NCI-H2107 treated with DMSO at 0.1 percent for 48 hours (cell line): Measurements from ENCODE around the gene RPL36A.

ENCODE experiments used
- DNase-seq: peaks from one replicate; lab custom pipeline; 2025; ENCODE audit not compliant: unreplicated experiment; lab: John Stamatoyannopoulos, UW

RPL36A gene

DNA sequence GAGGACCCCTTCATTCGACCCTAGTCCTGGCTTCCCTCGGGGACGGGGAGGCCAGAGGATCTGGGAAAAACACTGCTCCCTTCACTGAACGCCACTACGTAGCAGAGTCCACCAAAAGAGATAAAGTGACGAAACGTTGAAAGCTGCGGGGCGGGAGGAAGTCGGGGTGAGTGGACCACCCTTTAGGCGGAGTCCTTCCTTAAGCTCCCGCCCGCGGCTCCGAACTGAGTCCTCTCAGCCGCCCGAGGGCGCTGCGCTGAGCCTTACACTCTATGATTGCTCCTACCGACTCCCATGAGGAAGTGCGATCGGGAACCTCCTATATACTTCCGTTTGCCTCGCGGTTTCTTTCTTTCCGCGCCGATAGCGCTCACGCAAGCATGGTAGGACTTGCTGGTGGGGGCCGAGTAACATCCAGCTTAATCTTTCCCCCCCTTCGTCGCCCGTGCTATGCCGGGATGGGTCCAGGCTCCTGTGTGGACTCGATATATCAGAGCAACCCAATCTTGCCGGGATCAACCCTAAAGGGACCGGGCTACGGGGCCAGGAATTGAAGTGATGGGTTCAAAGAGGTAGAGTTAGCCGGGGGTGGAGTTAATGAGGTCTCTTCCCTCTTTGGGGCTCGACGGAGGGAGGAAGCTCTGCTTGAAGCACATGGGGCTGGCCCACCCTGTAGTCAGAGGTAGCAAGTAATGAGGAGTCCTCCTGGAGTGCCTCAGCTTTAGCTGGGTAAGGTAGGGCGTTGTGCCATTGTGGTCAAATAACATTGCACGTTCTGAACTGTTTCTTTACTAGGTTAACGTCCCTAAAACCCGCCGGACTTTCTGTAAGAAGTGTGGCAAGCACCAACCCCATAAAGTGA is at the start of gene RPL36A:
Gene RPL36A (plus strand): TSS at position 348 of the 862 bp plus-strand sequence. CDS start 33 bp downstream, at position 381.
- peak; percentile 90 for DNase-seq

- DNase-seq: no peak
These were observed 42.9 kb upstream of the RPL36A start for GRCh38 chrX:101347859-101348451.

- peak; percentile 70 for DNase-seq
These were observed 42.2 kb upstream of the RPL36A start, which contains the start of gene TIMM8A for GRCh38 chrX:101348452-101349192. TIMM8A (minus strand) TSS chrX:101348742; CDS start chrX:101348664, 78 bp downstream.

- DNase-seq: no peak
These were observed 41.6 kb upstream of the RPL36A start for GRCh38 chrX:101349193-101349562.

DNA sequence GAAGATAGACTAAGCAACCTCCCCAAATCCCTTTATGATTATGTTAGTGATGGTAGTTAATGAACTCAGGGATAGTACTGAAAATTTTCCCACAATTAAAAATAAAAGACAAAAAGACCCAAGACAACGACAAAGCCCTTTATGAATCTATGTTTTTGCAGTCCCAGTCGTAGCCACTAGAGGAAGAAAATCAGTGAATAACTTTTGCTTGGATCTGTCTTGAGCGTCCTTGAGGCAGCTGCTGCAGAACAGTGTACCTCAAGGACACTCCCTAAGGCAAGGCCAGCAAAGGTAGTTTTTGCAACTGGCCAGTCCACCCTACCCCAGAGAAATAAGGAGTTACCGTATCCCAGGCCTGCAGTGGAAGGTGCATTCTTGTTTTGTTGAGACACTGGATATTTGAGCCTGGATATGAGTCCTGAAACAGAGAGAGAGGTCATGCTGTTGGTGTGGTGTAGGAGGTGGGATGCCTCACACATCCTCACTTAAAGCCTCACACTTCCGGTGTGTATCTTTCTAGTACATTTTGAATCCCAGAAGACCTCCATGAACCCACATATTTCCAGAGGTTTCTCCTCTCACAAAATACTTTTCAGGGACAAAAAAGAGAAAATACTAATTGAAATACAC is 33.5 kb upstream of the RPL36A start:
- DNase-seq: no peak

DNA sequence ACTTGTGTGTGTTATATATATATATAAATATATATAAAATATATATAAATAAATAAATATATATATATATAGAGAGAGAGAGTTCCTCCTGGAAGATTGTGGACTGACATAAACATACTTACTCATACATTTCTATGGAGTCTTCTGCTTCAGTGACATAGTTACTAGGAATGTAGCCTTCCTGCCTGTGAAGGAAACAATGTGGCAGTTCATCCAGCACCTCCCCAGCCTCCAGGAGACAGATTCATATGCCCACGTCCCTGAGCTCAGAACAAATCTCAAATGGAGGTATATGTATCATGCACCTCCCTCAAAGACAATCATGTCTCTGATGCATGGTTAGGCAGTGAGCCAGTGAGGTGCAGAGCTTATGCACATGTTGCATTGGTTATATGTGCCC is 30.8 kb upstream of the RPL36A start:
- no peak for DNase-seq

- no peak for DNase-seq
These were observed 30.4 kb upstream of the RPL36A start for GRCh38 chrX:101360390-101360789.

DNA sequence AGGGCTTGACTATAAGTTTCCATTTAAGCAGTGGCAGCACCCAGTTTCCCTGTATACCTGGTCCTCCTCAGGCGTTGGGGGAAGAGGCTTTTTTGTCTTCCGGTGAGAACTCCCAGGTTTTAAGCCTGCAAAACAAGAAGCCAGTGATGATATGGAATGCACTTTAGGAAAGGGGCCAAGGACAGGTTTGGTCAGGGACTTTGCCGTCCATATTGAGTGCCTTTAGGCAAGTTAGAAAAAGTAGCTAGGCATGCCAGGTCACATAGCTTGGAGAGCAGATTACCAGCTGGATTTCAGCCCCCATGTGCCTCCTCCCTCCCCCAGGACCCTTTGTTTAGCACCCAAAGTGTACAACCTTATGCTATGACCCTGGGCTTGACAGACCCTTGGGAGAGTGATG is 28.7 kb upstream of the RPL36A start:
- no peak for DNase-seq

GRCh38 chrX:101362757-101363156 is 28.1 kb upstream of the RPL36A start:
- DNase-seq: no peak

- DNase-seq: no peak
These were observed 25.5 kb upstream of the RPL36A start for GRCh38 chrX:101365301-101365795.

DNA sequence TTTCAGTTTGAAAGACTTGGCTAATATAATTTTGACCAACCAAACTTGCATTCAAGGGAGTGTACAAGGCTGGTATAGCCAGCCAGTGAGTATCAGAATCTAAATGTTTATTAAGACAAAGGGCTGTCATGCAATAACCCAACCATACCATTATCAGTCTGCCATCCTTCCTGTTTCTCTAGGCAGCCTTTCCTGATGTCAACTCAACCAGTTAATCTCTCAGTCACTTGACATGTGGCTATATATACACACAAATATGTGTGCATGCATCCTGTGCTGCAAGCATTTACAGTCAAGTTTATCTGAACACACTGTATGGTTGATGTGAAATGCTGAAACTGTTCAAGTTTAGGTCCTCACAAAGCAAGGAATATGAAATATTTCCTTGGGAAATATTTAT is 22.0 kb upstream of the RPL36A start:
- DNase-seq: no peak

GRCh38 chrX:101369687-101370086 is 21.1 kb upstream of the RPL36A start:
- DNase-seq: no peak

GRCh38 chrX:101370888-101371504 is 19.8 kb upstream of the RPL36A start:
- DNase-seq: no peak

- no peak for DNase-seq
These were observed 13.3 kb upstream of the RPL36A start for GRCh38 chrX:101377547-101377946.

DNA sequence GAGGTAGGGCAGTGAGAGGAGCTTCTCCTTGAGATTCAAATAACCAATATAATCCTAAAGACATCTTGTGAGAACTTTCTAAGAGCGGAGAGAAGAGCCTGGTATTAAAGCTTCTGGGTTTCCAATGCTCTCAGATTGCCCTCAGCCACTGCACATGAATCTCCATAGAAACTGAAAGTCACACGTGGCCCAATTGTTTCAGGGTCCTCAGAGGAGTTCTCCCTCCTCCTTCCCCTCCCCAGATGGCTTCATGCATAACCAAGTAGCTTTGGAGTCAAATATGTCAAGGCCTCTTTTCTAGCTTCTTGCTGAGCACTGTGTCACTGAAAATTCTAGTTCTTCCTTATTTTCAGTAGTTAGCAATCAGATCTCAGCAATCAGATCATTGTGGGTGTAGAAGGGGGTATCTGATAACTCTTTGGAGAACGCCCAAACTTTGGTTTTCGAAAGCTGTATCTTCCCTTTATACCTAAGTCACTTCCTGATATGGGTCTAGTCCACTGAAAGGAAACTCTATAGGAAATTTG is 7.1 kb upstream of the RPL36A start:
- DNase-seq: no peak

GRCh38 chrX:101385026-101385684 is 5.7 kb upstream of the RPL36A start:
- DNase-seq: no peak

GRCh38 chrX:101385795-101386541 is 4.8 kb upstream of the RPL36A start, which contains the start of gene BTK:
BTK (minus strand) TSS chrX:101386191; CDS start chrX:101375284, 10,907 bp downstream.
- no peak for DNase-seq

DNA sequence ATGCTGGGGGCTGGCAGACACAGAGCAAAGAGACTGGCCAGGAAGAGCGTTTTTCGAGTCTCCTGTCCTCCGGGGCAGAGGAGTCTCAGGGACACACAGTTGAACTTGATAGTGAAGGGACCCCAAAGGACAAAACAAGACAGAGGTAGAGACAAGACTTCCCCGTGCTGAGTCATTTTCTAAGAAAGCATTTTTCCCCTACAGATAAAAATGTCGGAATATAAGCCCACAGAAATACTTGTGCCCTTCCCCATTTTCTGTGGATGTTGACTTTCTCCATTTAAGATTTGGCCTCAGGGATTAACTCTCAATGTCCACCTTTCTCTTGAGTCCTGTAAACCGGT is 4.3 kb upstream of the RPL36A start:
- no peak for DNase-seq

- DNase-seq: no peak
These were observed 2.2 kb upstream of the RPL36A start for GRCh38 chrX:101388604-101389003.
